A549 (cell line): ENCODE data around the gene JMJD6. TPM values are rescaled to one million over a fixed set of nuclear protein-coding genes. Genes with fewer than 3 reads are reported as not detected.

Experiments
- ATAC-seq, 2 experiments: fragments of 200-7000 bp in 1 of 2; fragments of >200 bp in 1 of 2; cut with Nextera tagmentation in 1 of 2; cut with Tn5 transposase in 1 of 2; 3 replicates each; pipeline versions ENCODE4 v1.8.0 to v1.9.1; 2018 to 2020; ENCODE audit warnings: mild to moderate bottlenecking in 1 of 2, moderate library complexity in 1 of 2
- CTCF ChIA-PET: fragments of 300-600 bp; sonication (Branson Sonifier 250); formaldehyde crosslinking; extraction: SDS; loops from one replicate; lab custom pipeline; 2021; ENCODE audit warnings: antibody characterized with exemption, inconsistent platforms; lab: Yijun Ruan, JAX
- POLR2A ChIA-PET: fragments of 350-600 bp; formaldehyde crosslinking; extraction: SDS; loops from one replicate; lab custom pipeline; 2021; ENCODE audit warnings: antibody characterized with exemption, inconsistent platforms; lab: Yijun Ruan, JAX
- DNase-seq, 2 experiments: peaks; one replicate each; pipeline versions ENCODE4 v3.0.0 to v3.0.0-alpha.2; 2011 to 2016; ENCODE audit warnings: low read depth in 1 of 2, low spot score in 1 of 2
- FAIRE-seq: peaks from 2 replicates; lab custom pipeline; 2011; peaks lifted over from hg19 to GRCh38; lab: Jason Lieb, UNC
- H3K27ac ChIP-seq, 2 experiments: fragments of >200 bp; sonication (Bioruptor Twin); formaldehyde crosslinking; 3 replicates each; pipeline ENCODE4 v1.5.1; 2016 to 2017
- H3K4me1 ChIP-seq: fragments of >200 bp; sonication (Bioruptor Twin); formaldehyde crosslinking; 3 replicates; pipeline ENCODE4 v1.6.1; 2016
- H3K4me2 ChIP-seq: fragments of >200 bp; sonication (Bioruptor Twin); formaldehyde crosslinking; 3 replicates; pipeline ENCODE4 v1.6.1; 2016
- H3K4me3 ChIP-seq: fragments of >200 bp; sonication (Bioruptor Twin); formaldehyde crosslinking; 3 replicates; pipeline ENCODE4 v1.5.1; 2016
- H3K9me3 ChIP-seq: fragments of >200 bp; sonication (Bioruptor Twin); formaldehyde crosslinking; 3 replicates; pipeline ENCODE4 v1.6.1; 2016
- BHLHE40 ChIP-seq: IDR thresholded peaks from 2 replicates; pipeline ENCODE4 v1.6.1; 2012; ENCODE audit warnings: low read depth, low read length, inconsistent platforms
- CBX2 ChIP-seq: fragments of 200-600 bp; sonication (generic); IDR thresholded peaks from 2 replicates; pipeline ENCODE4 v1.6.1; 2016; ENCODE audit warnings: low read depth, mild to moderate bottlenecking, borderline replicate concordance
- CBX8 ChIP-seq: fragments of 200-600 bp; sonication (generic); IDR thresholded peaks from 2 replicates; pipeline ENCODE4 v1.6.1; 2016
- CHD4 ChIP-seq: fragments of 200-600 bp; sonication (generic); IDR thresholded peaks from 2 replicates; pipeline ENCODE4 v1.6.1; 2016; ENCODE audit warnings: antibody characterized with exemption, mild to moderate bottlenecking, borderline replicate concordance
- EHF ChIP-seq: fragments of 250-450 bp; sonication (Bioruptor Pico); IDR thresholded peaks from 2 replicates; pipeline ENCODE4 v1.5.0; 2020; ENCODE audit warnings: mild to moderate bottlenecking
- EHMT2 ChIP-seq: fragments of 200-600 bp; sonication (generic); IDR thresholded peaks from 2 replicates; pipeline ENCODE4 v1.6.1; 2016; ENCODE audit warnings: antibody characterized with exemption, low read depth, mild to moderate bottlenecking, moderate library complexity
- EP300 ChIP-seq, 2 experiments: fragments of >200 bp; sonication (Bioruptor Twin); formaldehyde crosslinking; IDR thresholded peaks; 2 replicates in 1 of 2; 3 replicates in 1 of 2; pipeline ENCODE4 v1.6.1; 2016 to 2017
- HDAC2 ChIP-seq: fragments of 200-600 bp; sonication (generic); IDR thresholded peaks from 2 replicates; pipeline ENCODE4 v1.6.1; 2016
- HES2 ChIP-seq: fragments of >200 bp; sonication (Bioruptor Twin); formaldehyde crosslinking; IDR thresholded peaks from 2 replicates; pipeline ENCODE4 v1.6.1; 2016
- HOXB13 ChIP-seq: fragments of 250-450 bp; sonication (Bioruptor Pico); IDR thresholded peaks from 2 replicates; pipeline ENCODE4 v1.5.0; 2020; ENCODE audit warnings: low read depth, mild to moderate bottlenecking, moderate library complexity
- JUN ChIP-seq, 2 experiments: fragments of >200 bp; sonication (Bioruptor Twin); formaldehyde crosslinking; IDR thresholded peaks; 2 replicates in 1 of 2; 3 replicates in 1 of 2; pipeline ENCODE4 v1.6.1; 2016 to 2017
- KDM1A ChIP-seq: fragments of 200-600 bp; sonication (generic); IDR thresholded peaks from 2 replicates; pipeline ENCODE4 v1.6.1; 2016; ENCODE audit warnings: low read depth, mild to moderate bottlenecking
- KDM5A ChIP-seq: fragments of 200-600 bp; sonication (generic); IDR thresholded peaks from 2 replicates; pipeline ENCODE4 v1.6.1; 2016; ENCODE audit warnings: antibody characterized with exemption, mild to moderate bottlenecking
- MAFK ChIP-seq: fragments of 450-650 bp; IDR thresholded peaks from 2 replicates; pipeline ENCODE4 v1.6.1; 2014; ENCODE audit not compliant: partially characterized antibody
- MAZ ChIP-seq: fragments of 150-350 bp; IDR thresholded peaks from 2 replicates; pipeline ENCODE4 v1.6.1; 2014; ENCODE audit warnings: antibody characterized with exemption, low read depth, low read length, borderline replicate concordance
- NFE2L2 ChIP-seq: fragments of 150-350 bp; conservative IDR thresholded peaks from 2 replicates; pipeline ENCODE4 v1.6.1; 2014; ENCODE audit warnings: low read length
- PHF8 ChIP-seq: fragments of 200-600 bp; sonication (generic); IDR thresholded peaks from 2 replicates; pipeline ENCODE4 v1.6.1; 2016; ENCODE audit warnings: low read depth, mild to moderate bottlenecking, antibody characterized with exemption, moderate library complexity, borderline replicate concordance
- POLR2A ChIP-seq: IDR thresholded peaks from 2 replicates; pipeline ENCODE4 v1.6.1; 2012; ENCODE audit warnings: mild to moderate bottlenecking, low read length
- POLR2AphosphoS2 ChIP-seq: conservative IDR thresholded peaks from 2 replicates; pipeline ENCODE4 v1.6.1; 2012; ENCODE audit warnings: low read length, improper control_type of control experiment, inconsistent platforms
- RFX5 ChIP-seq: fragments of 450-650 bp; IDR thresholded peaks from 2 replicates; pipeline ENCODE4 v1.7.1; 2014; ENCODE audit warnings: antibody characterized with exemption, mild to moderate bottlenecking, moderate library complexity
- USF2 ChIP-seq: fragments of 450-650 bp; IDR thresholded peaks from 2 replicates; pipeline ENCODE4 v1.6.1; 2014; ENCODE audit warnings: antibody characterized with exemption
- WGBS: methylation state at CpG from one replicate; pipeline ENCODE4 v1.1.6; 2017; ENCODE audit errors: missing lambda C conversion rate; 5-methylcytosine and 5-hydroxymethylcytosine counted together
- polyA plus RNA-seq, 4 experiments: library from polyadenylated mRNA; depleted of rRNA in 3 of 4; stranded (reverse); fragments of >200 nt; fragmentation: RNase III in 1 of 4; extraction: RNeasy Plus Mini Kit Qiagen cat#74134 plus additional on column Dnase treatment in 1 of 4; gene quantifications; 2 replicates in 3 of 4; 3 replicates in 1 of 4; pipeline ENCODE4 v1.2.3, GENCODE V29; 2011 to 2017
- TF ChIP-seq, protein P1 (sequence below): IDR thresholded peaks from 2 replicates; pipeline ENCODE4 v1.6.1; 2012
- TF ChIP-seq, protein P2 (sequence below): IDR thresholded peaks from 2 replicates; pipeline ENCODE4 v1.6.1; 2012

Gene JMJD6
- polyA plus RNA-seq, 2 of the 4 experiments (the other 2 are of a cell fraction), result 17.5 to 53.3 TPM

DNA sequence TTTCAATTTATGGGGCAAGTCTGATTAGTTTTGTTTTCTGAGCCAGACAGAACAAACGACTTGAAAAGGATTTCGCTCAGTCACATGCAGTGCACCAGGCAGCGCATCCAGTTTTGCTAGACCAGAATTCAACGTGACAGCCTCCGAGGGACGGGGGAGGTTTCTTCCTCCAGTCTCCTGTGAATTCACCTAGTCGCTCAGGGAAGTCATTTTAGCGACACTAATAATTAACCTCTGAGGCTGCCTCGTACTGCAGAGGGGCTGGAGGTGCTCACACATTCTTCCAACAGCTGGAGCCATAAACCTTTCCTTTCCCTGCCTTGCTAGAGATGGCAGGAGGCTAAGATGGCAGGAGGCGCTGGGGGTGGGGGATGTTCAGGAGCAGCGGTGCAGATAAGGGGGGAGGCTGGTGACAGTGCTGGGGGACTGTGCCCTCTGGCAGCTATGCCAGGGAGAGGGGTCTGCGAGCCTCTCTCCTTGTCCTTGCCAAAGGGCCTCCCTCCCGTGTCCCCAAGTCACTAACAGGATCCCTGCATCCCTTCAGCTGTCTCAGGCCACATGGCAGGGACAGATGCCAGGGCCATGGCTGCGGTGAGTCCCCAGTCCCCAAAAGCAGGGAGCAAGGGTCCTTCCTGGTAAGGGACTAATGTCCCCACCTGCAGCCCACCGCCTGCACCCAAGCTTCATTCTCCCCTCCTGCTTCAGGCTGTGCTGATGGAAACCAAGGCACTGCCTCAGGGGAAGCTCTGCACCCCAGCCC, 39.7 kb downstream of the JMJD6 start:
- no peak for FAIRE-seq
- Histone ChIP-seq H3K4me3 (no peak overlapping the region), H3K4me2 (no peak overlapping the region), H3K27ac (peak overlapping the region in 1 of 2 experiments; percentile 82; a peak in 3 of 6 replicates), H3K4me1 (peaks cover 19% of the 10 kb centered on the region)
- DNase-seq, result no peak
- WGBS, result 86% methylated on average over 15 of the region's 15 CpGs
- no peak for ATAC-seq
- CTCF ChIA-PET, result interaction anchor here (1.0 to 20.1 kb wide), 9 partner anchors 8 to 380 kb away, joined by 3 to 456 read pairs (median 10); partner anchors contain the start of genes JMJD6, METTL23 and MXRA7
- no peak for TF ChIP-seq KDM5A
- no peak for TF ChIP-seq CHD4
- no peak for TF ChIP-seq BHLHE40
- TF ChIP-seq USF2, result no peak
- no peak for TF ChIP-seq EHF (CRISPR knock-in tag)
- TF ChIP-seq PHF8, result no peak
- TF ChIP-seq HDAC2, result no peak
- TF ChIP-seq RFX5, result no peak
- TF ChIP-seq JUN (IDR thresholded peaks at IDR 0.05), result no peak
- no peak for TF ChIP-seq POLR2A
- TF ChIP-seq HOXB13, result no peak
- TF ChIP-seq, all 56 proteins: peak for 0
- H3K9me3 ChIP-seq, result no peaks in the 10 kb centered on the region
- POLR2A ChIA-PET, result interaction anchor here (1.8 kb wide), 1 partner anchor 15 kb away, joined by 5 read pairs; no protein-coding TSS in a partner anchor

GRCh38 chr17:76685846-76686245, 40.6 kb downstream of the JMJD6 start:
- Histone ChIP-seq H3K4me3 (no peak overlapping the region), H3K27ac (no peak overlapping the region), H3K9me3 (no peaks in the 10 kb centered on the region), H3K4me1 (peaks cover 19% of the 10 kb centered on the region), H3K4me2 (no peak overlapping the region)
- TF ChIP-seq HES2, result no peak
- no peak for TF ChIP-seq NFE2L2
- TF ChIP-seq MAZ, result no peak
- TF ChIP-seq, protein P1, sequence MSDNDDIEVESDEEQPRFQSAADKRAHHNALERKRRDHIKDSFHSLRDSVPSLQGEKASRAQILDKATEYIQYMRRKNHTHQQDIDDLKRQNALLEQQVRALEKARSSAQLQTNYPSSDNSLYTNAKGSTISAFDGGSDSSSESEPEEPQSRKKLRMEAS, result no peak
- TF ChIP-seq EHMT2, result no peak
- FAIRE-seq, result no peak
- DNase-seq, result no peak
- 85% methylated on average over 8 of the region's 8 CpGs for WGBS
- POLR2A ChIA-PET, result interaction anchor here (1.8 kb wide), 1 partner anchor 14 kb away, joined by 5 read pairs; no protein-coding TSS in a partner anchor
- no peak for ATAC-seq
- CTCF ChIA-PET, result interaction anchor here (0.6 to 20.1 kb wide), 9 partner anchors 9 to 291 kb away, joined by 3 to 456 read pairs (median 69); partner anchors contain the start of genes JMJD6, METTL23 and MXRA7

GRCh38 chr17:76685366-76685765, 41.0 kb downstream of the JMJD6 start:
- ChIA-PET POLR2A (interaction anchor here (1.8 kb wide), 1 partner anchor 14 kb away, joined by 5 read pairs; no protein-coding TSS in a partner anchor), CTCF (interaction anchor here (0.9 to 20.1 kb wide), 8 partner anchors 9 to 288 kb away, joined by 4 to 456 read pairs (median 74); partner anchors contain the start of genes JMJD6, METTL23 and MXRA7)
- TF ChIP-seq, protein P2, sequence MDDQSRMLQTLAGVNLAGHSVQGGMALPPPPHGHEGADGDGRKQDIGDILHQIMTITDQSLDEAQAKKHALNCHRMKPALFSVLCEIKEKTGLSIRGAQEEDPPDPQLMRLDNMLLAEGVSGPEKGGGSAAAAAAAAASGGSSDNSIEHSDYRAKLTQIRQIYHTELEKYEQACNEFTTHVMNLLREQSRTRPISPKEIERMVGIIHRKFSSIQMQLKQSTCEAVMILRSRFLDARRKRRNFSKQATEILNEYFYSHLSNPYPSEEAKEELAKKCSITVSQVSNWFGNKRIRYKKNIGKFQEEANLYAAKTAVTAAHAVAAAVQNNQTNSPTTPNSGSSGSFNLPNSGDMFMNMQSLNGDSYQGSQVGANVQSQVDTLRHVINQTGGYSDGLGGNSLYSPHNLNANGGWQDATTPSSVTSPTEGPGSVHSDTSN, result no peak
- no peak for TF ChIP-seq HOXB13
- no peak for TF ChIP-seq EP300 (IDR thresholded peaks at IDR 0.05)
- no peak for TF ChIP-seq PHF8
- TF ChIP-seq POLR2AphosphoS2, result no peak
- TF ChIP-seq JUN (IDR thresholded peaks at IDR 0.05), result no peak
- TF ChIP-seq CBX8, result no peak
- no peak for TF ChIP-seq BHLHE40
- no peak for TF ChIP-seq CBX2
- TF ChIP-seq MAFK, result no peak
- no peak for TF ChIP-seq KDM1A
- DNase-seq, result no peak
- no peaks in the 10 kb centered on the region for H3K9me3 ChIP-seq
- ATAC-seq, result no peak
- H3K4me2 ChIP-seq, result no peak overlapping the region
- 83% methylated on average over 11 of the region's 12 CpGs for WGBS
- no peak for FAIRE-seq
- H3K4me3 ChIP-seq, result no peak overlapping the region
- no peak overlapping the region for H3K27ac ChIP-seq
- peaks cover 19% of the 10 kb centered on the region for H3K4me1 ChIP-seq
